HG02610 (cell line): ENCODE results near the gene SUCLG1.
A peak's percentile ranks its signal among the peaks of the same experiment; 100 is the strongest.
"Not testable (repeated sequence)": the region's sequence is repeated elsewhere in the genome, so short reads cannot be mapped to it uniquely, and the experiment has no call there.

Experiments
- ATAC-seq: cut with Tn5 transposase; IDR thresholded peaks from one replicate; pipeline ENCODE4 v1.9.1; 2021; ENCODE audit warnings: mild to moderate bottlenecking, moderate library complexity; ENCODE audit not compliant: unreplicated experiment

Gene SUCLG1

GRCh38 chr2:84459018-84459943 is at the start of gene SUCLG1:
SUCLG1 (minus strand) TSS chr2:84459280; CDS start chr2:84459269, 11 bp downstream.
- peak; percentile 94 for ATAC-seq

- ATAC-seq = peak; percentile 62
These were observed 39.2 kb upstream of the SUCLG1 start for GRCh38 chr2:84498150-84498799.

- ATAC-seq = no peak
These were observed 38.2 kb upstream of the SUCLG1 start for GRCh38 chr2:84497285-84497684.

GRCh38 chr2:84496386-84496785 is 37.3 kb upstream of the SUCLG1 start:
- no peak for ATAC-seq

- ATAC-seq = peak; percentile 63
These were observed 36.6 kb upstream of the SUCLG1 start for GRCh38 chr2:84495539-84496146.

GRCh38 chr2:84494070-84494469 is 35.0 kb upstream of the SUCLG1 start:
- ATAC-seq = no peak

- no peak for ATAC-seq
These were observed 34.4 kb upstream of the SUCLG1 start for GRCh38 chr2:84493514-84493913.

GRCh38 chr2:84492571-84492970 is 33.5 kb upstream of the SUCLG1 start:
- ATAC-seq = no peak

- no peak for ATAC-seq
These were observed 32.7 kb upstream of the SUCLG1 start for GRCh38 chr2:84491741-84492140.

GRCh38 chr2:84491256-84491655 is 32.2 kb upstream of the SUCLG1 start:
- ATAC-seq = no peak

- no peak for ATAC-seq
These were observed 28.4 kb upstream of the SUCLG1 start for GRCh38 chr2:84487298-84487996.

- ATAC-seq = no peak
These were observed 27.5 kb upstream of the SUCLG1 start for GRCh38 chr2:84486441-84487115.

- ATAC-seq = no peak
These were observed 24.2 kb upstream of the SUCLG1 start for GRCh38 chr2:84483320-84483719.

GRCh38 chr2:84482603-84483002 is 23.5 kb upstream of the SUCLG1 start:
- no peak for ATAC-seq

- no peak for ATAC-seq
These were observed 22.6 kb upstream of the SUCLG1 start for GRCh38 chr2:84481702-84482101.

GRCh38 chr2:84478867-84479266 is 19.8 kb upstream of the SUCLG1 start:
- ATAC-seq = no peak

GRCh38 chr2:84477886-84478285 is 18.8 kb upstream of the SUCLG1 start:
- no peak for ATAC-seq

- no peak for ATAC-seq
These were observed 15.1 kb upstream of the SUCLG1 start for GRCh38 chr2:84474176-84474575.

GRCh38 chr2:84472856-84473565 is 13.9 kb upstream of the SUCLG1 start:
- no peak for ATAC-seq

GRCh38 chr2:84472423-84472822 is 13.3 kb upstream of the SUCLG1 start:
- ATAC-seq = not testable (repeated sequence)
